OCI-LY1 (cell line): ENCODE measurements around the gene CLECL1.

Source experiments
- H2AFZ ChIP-seq: fragments of 200-600 bp; sonication (generic), shearing (Covaris generic); 2 replicates; pipeline ENCODE4 v1.6.0; 2014; ENCODE audit warnings: antibody characterized with exemption, mild to moderate bottlenecking, low read length
- H3F3A ChIP-seq: fragments of 200-600 bp; sonication (generic), shearing (Covaris generic); 2 replicates; pipeline ENCODE4 v1.6.0; 2014; ENCODE audit warnings: mild to moderate bottlenecking, antibody characterized with exemption, low read length, moderate library complexity; ENCODE audit not compliant: insufficient read depth
- H3K27ac ChIP-seq: fragments of 200-600 bp; sonication (generic); 2 replicates; pipeline ENCODE4 v1.5.1; 2014; ENCODE audit warnings: low read length, mixed run types, mild to moderate bottlenecking, low read depth; ENCODE audit not compliant: poor library complexity, severe bottlenecking
- H3K27me3 ChIP-seq: fragments of 200-600 bp; sonication (generic); 2 replicates; pipeline ENCODE4 v1.6.0; 2014; ENCODE audit warnings: antibody characterized with exemption, mild to moderate bottlenecking, low read length, moderate library complexity; ENCODE audit not compliant: insufficient read depth
- H3K36me3 ChIP-seq: fragments of 200-600 bp; sonication (generic); 2 replicates; pipeline ENCODE4 v1.6.1; 2014; ENCODE audit warnings: mild to moderate bottlenecking, antibody characterized with exemption, low read length, moderate library complexity, mixed read lengths; ENCODE audit not compliant: insufficient read depth
- H3K4me1 ChIP-seq: fragments of 200-600 bp; sonication (generic); 2 replicates; pipeline ENCODE4 v1.5.1; 2014; ENCODE audit warnings: mild to moderate bottlenecking, low read length, moderate library complexity; ENCODE audit not compliant: insufficient read depth, severe bottlenecking
- H3K4me2 ChIP-seq: fragments of 200-600 bp; sonication (generic), shearing (Covaris generic); 2 replicates; pipeline ENCODE4 v1.6.1; 2014; ENCODE audit warnings: low read length
- H3K4me3 ChIP-seq: fragments of 200-600 bp; sonication (generic); 2 replicates; pipeline ENCODE4 v1.5.1; 2014; ENCODE audit warnings: low read length, low read depth, mild to moderate bottlenecking, mixed read lengths; ENCODE audit not compliant: poor library complexity, severe bottlenecking
- H3K79me2 ChIP-seq: fragments of 200-600 bp; shearing (Covaris generic); 2 replicates; pipeline ENCODE4 v1.6.1; 2016; ENCODE audit warnings: mixed run types, low read length, mixed read lengths; ENCODE audit not compliant: insufficient read depth
- H3K9ac ChIP-seq: fragments of 200-600 bp; sonication (generic), shearing (Covaris generic); 2 replicates; pipeline ENCODE4 v1.6.1; 2014; ENCODE audit warnings: mild to moderate bottlenecking, low read length, mixed read lengths
- H3K9me2 ChIP-seq: fragments of 200-600 bp; sonication (generic), shearing (Covaris generic); 2 replicates; pipeline ENCODE4 v1.6.1; 2014; ENCODE audit warnings: low read depth, mild to moderate bottlenecking, low read length, mixed read lengths
- H3K9me3 ChIP-seq: fragments of 200-600 bp; shearing (Covaris generic); 2 replicates; pipeline ENCODE4 v1.6.1; 2014; ENCODE audit warnings: low read length, mixed read lengths
- H4K20me1 ChIP-seq: fragments of 200-600 bp; sonication (generic), shearing (Covaris generic); 2 replicates; pipeline ENCODE4 v1.6.0; 2016; ENCODE audit warnings: mild to moderate bottlenecking, low read length; ENCODE audit not compliant: insufficient read depth
- CTCF ChIP-seq: fragments of 200-600 bp; sonication (generic), shearing (Covaris generic); IDR thresholded peaks from 2 replicates; pipeline ENCODE4 v1.5.1; 2017; ENCODE audit warnings: mild to moderate bottlenecking, antibody characterized with exemption, low read length, moderate library complexity, mixed read lengths
- EZH2 ChIP-seq: fragments of 200-600 bp; sonication (generic), shearing (Covaris generic); IDR thresholded peaks from 2 replicates; pipeline ENCODE4 v1.8.0; 2017; ENCODE audit warnings: borderline replicate concordance, mixed run types, mild to moderate bottlenecking, antibody characterized with exemption, low read length, moderate library complexity, mixed read lengths

CLECL1 gene

GRCh38 chr12:9776781-9777180 is 43.9 kb upstream of the CLECL1 start:
- Histone ChIP-seq H3K4me2 (no peak overlapping the region), H3K79me2 (no peaks in the 10 kb centered on the region), H3K9ac (no peak overlapping the region), H3K36me3 (no peaks in the 10 kb centered on the region; the same call in 1 of the 2 replicates), H3K27ac (no peak overlapping the region), H3F3A (no peaks in the 10 kb centered on the region), H3K9me2 (no peaks in the 10 kb centered on the region), H3K27me3 (no peaks in the 10 kb centered on the region), H4K20me1 (no peaks in the 10 kb centered on the region), H3K4me3 (no peak overlapping the region), H3K4me1 (no peaks in the 10 kb centered on the region), H2AFZ (no peak overlapping the region), H3K9me3 (no peaks in the 10 kb centered on the region)
- TF ChIP-seq CTCF = no peak
- TF ChIP-seq EZH2 = no peak

GRCh38 chr12:9773216-9773877 is 40.5 kb upstream of the CLECL1 start:
- Histone ChIP-seq H3K9me2 (no peaks in the 10 kb centered on the region), H3K36me3 (no peaks in the 10 kb centered on the region; the same call in 1 of the 2 replicates), H3F3A (no peaks in the 10 kb centered on the region), H3K27ac (no peak overlapping the region), H3K9ac (no peak overlapping the region), H4K20me1 (no peaks in the 10 kb centered on the region), H3K9me3 (no peaks in the 10 kb centered on the region), H3K79me2 (no peaks in the 10 kb centered on the region), H3K4me1 (no peaks in the 10 kb centered on the region), H3K4me2 (no peak overlapping the region), H3K4me3 (no peak overlapping the region), H3K27me3 (no peaks in the 10 kb centered on the region), H2AFZ (no peak overlapping the region)
- TF ChIP-seq EZH2 (no peak), CTCF (no peak)

GRCh38 chr12:9763025-9763424 is 30.1 kb upstream of the CLECL1 start:
- Histone ChIP-seq H3K79me2 (no peaks in the 10 kb centered on the region), H4K20me1 (no peaks in the 10 kb centered on the region), H3K9me2 (no peaks in the 10 kb centered on the region), H3K9ac (no peak overlapping the region), H3F3A (peaks cover 5% of the 10 kb centered on the region; the same call in 1 of the 2 replicates), H3K4me1 (peaks cover 74% of the 10 kb centered on the region), H3K36me3 (no peaks in the 10 kb centered on the region), H3K4me2 (no peak overlapping the region), H3K27ac (no peak overlapping the region), H2AFZ (no peak overlapping the region), H3K9me3 (peaks cover 3% of the 10 kb centered on the region; the same call in 1 of the 2 replicates), H3K4me3 (no peak overlapping the region), H3K27me3 (no peaks in the 10 kb centered on the region)
- no peak for TF ChIP-seq EZH2
- no peak for TF ChIP-seq CTCF
